Activated gamma-delta T cell (primary cell): ENCODE data around the gene EFCAB14.
"Not testable (repeated sequence)": the region's sequence is repeated elsewhere in the genome, so short reads cannot be mapped to it uniquely, and the experiment has no call there.

Experiments
- DNase-seq: peaks from one replicate; lab custom pipeline; 2025; lab: John Stamatoyannopoulos, UW

EFCAB14 gene

DNA sequence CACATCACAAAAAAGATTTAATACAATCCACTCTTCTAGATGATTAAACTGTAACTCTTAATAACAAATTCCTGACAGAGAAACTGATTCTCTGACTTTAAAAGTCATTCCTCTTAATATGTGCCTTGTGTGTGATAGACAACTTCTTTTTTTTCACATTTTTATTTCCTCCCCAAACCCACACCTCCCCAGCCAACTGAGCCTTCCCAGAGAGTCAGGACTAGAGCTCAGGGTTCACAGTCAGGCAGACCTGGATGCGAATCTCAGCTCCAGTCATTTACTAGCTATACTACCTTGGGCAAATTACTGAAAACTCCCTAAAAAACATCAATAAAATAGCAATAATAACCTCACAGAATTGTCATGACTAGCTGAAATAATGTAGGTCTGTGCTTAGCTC, 64.9 kb downstream of the EFCAB14 start:
- no peak for DNase-seq

DNA sequence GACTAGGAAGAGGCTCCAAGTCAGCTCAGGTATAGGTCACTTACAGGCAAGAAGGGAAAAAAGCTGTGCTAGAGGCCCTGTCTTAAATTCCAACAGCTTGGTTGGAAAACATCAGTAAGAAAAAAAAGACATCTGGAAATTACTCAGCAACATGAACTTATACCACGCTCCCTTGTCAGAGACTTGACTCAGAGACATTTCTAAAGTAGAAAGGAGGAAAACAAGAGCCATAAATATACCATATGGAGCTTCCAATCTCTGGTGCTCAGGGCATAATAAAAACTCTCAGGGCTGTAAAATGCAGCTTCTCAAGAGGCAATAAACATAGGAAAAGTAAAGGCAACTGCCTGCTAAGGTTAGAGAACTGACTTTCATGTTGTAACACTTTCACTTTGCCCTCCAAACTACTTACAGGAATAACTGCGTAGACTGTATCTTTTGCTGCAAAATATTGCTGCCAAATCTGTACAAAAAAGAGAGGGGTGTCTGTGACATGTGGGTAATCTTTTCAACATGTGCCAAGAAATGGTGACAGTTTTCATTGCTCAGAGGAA, 65.4 kb downstream of the EFCAB14 start:
- no peak for DNase-seq

DNA sequence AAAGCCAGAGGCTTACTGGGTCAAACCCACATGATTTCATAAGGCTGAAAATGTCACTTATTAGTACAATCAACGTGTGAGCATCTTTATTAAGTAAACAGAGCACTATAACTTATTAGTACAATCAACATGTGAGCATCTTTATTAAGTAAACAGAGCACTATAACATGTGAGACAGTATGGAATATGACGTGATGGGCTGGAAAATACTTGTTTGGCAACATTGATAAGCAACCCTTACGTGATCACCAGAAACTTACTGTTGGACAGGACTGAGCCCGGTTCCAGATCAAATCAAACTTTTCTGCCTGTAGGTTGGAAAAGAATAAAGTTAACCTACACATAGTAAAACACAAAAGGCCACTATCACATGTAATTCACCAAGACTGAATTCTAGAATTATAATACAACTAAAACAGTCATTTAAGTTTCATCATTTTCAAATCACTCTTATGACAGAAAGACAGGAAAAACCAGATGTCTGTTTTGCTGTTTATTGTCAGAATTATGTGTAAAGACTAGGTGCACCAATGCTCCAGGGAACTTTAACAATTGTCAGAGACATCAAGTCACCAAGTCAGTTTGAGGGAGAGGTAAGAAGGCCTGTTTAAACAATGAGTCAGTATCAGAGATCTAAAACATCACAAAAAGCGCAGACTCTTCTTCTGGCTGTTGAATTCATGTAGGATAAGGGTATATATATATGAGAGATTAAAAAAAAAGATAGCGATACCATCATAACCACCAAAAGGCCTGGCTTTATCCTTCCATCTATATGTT, 66.4 kb downstream of the EFCAB14 start:
- no peak for DNase-seq

DNA sequence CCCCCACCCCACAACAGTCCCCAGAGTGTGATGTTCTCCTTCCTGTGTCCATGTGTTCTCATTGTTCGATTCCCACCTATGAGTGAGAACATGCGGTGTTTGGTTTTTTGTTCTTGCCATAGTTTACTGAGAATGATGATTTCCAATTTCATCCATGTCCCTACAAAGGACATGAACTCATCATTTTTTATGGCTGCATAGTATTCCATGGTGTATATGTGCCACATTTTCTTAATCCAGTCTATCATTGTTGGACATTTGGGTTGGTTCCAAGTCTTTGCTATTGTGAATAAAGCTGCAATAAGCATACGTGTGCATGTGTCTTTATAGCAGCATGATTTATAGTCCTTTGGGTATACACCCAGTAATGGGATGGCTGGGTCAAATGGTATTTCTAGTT, 67.8 kb downstream of the EFCAB14 start:
- DNase-seq, result not testable (repeated sequence)

DNA sequence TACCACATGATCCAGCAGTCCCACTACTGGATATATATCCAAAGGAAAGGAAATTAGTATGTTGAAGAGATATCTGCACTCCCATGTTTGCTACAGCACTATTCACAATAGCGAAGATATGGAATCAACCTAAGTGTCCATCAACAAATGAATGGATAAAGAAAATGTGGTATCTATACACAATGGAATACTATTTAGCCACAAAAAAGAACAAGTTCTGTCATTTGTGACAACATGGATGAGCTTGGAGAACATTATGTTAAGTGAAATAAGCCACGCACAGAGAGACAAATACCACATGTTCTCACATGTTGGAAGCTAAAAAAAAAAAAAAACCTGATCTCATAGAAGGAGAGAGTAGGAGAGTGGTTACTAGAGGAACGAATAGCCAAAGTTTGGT, 68.4 kb downstream of the EFCAB14 start:
- no peak for DNase-seq

DNA sequence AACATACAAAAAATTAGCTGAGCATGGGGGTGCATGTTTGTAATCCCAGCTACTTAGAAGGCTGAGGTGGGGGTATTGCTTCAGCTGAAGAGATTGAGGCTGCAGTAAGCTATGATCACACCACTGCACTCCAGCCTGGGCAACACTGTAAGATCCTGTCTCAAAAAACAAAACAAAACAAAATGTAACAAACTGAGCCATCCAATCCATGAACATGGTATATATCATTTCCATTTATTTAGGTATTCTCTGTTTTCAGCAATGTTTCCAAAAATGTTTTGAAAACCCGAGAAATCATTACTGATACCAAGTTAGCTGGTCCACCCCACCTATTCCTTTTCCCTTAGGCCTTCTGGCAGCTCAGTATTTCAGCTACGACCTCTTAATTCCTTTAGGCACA, 69.2 kb downstream of the EFCAB14 start:
- DNase-seq, result no peak

DNA sequence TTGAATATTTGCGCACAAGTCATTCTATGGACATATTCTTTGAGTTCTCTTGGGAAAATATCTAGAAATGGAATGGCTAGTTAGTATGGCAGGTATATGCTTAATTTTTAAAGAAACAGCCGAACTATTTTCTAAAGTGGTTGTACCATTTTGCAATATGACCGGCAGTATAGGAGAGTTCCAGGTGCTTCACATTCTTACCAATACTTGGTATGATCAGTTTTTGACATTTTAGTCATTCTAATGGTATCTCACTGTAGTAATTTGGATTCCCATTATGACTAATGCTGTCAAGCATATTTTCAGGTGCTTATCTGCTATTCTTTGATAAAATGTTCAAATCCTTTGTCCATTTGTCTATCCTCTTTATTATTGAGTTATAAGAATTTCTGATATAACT, 71.3 kb downstream of the EFCAB14 start:
- DNase-seq, result no peak

DNA sequence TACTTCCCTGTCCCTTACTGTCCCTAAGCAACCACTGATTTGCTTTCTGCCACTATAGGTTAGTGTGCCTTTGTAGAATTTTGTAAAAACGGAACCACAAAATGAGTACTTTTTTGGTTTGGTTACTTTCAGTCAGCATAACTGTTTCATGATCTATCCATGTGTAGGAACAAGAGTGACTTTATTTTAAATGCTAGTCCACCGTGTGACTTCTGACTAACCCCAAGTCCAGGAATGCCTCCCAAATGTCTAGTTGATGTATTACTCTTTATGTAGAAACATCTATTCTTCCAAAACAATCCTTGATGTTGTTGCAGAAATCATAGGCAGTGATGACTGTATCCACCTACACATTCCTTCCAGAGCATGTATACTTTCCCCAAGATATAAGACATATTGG, 72.1 kb downstream of the EFCAB14 start:
- DNase-seq, result no peak

DNA sequence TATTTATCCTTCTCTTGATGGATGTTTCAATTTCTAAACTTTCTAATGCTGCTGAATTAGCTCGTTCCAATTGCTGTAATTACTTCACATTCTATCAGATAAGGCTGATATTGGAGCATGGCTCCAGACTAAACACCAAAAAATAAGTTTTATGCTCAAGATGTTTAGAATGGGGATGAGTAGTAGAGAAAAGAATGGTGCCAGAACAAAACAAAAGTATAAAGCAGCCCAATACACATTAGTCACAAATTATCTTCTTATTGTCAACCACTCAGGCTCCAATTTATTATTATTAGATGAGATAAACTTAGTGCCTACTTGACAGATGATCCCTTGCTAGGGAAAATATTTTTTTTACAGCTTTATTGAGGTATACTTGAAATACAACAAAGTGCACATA, 72.6 kb downstream of the EFCAB14 start:
- DNase-seq, result no peak

DNA sequence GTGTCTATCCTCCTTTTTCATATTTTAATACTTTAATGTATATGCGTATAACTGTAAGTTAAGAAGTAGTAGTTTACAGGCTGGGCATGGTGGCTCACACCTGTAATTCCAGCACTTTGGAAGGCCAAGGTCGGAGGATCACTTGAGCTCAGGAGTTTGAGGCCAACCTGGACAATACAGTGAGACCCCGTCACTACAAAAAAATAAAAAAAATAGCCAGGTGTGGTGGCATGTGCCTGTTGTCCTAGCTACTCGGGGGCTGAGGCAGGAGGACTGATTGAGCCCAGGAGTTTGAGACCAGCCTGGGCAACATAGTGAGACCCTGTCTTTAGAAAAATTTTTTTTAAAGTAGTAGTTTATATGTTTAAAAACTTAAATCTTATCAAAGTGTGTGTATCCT, 73.1 kb downstream of the EFCAB14 start:
- no peak for DNase-seq

DNA sequence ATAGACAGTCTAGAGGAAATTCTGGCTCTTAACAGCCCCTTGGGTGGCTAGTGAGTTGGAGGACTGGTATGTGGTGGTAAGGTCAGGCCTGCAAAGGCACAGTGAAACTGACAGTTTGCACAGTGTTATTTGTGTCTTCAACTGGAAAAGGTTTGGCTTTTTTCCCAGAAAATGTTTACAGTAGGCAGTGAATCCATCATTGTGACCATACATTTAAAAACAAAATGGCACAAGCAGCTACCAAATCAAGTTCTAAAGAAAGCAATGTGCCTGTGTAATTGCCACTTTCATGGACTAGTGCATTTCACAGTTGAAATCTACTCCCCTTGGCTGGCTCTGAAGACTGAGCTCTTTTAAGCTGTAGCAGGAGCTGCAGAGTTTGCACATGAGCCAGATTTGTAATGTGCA, 75.5 kb downstream of the EFCAB14 start:
- no peak for DNase-seq

DNA sequence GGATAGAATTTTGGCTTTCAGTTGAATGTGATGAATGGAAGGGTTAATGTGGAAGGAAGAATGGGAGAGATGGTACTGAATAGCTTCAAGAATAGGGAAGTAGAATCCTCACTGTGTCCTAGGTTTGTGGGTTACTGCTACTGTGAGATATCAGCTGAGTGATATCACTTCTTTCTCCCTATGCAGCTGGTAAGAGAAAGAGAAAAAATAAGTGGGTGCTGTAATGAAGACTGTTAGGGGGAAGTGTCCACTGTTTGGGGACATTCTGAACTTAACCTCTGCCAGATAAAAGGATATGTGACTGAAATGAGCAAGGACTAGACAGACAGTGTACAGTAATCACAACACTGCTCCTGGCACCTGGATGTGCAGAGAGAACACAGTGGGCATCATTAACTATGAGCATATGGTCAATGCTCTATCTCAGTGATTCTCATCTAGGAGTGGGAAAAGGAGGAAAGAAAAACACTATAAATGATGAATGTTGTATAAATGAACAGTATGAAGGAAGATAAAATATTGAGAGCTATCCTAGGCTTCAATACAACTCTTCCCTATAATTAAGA, 76.7 kb downstream of the EFCAB14 start:
- DNase-seq, result no peak

DNA sequence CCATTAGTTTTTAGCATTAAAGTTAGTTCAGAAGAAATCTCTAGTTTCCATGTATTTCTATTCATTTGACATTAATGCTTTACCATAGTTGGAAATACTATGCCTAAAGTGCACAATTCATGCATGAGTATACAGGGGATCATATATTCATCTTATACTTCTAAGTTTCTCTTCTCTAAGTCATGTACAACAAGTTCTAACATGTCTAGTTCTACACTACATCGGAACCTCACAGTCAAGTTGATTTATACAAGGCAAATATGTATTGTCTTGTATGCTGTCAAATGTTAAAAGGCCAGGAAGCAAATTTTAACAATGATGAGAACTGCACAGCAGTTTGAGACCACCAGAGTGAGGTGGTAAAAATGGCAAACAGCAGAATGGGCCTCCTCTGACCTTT, 79.4 kb downstream of the EFCAB14 start:
- no peak for DNase-seq

DNA sequence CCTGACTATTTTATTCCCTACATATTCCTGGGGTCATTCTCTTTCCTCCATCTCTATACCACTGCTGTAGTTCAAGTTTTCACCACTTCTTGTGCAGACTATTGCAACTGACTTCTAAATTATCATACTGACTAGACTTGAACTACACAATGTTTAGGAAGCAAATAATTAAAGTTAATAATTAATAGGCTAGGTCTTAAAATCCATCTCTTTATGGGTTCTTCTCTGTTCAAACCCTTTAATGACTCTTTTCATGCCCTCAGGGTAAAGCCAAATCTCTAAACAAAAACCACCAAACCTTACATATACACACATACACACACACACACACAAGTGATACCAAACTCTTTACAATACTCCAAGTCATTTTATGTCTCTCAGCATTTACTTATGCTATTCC, 80.0 kb downstream of the EFCAB14 start:
- DNase-seq, result no peak

DNA sequence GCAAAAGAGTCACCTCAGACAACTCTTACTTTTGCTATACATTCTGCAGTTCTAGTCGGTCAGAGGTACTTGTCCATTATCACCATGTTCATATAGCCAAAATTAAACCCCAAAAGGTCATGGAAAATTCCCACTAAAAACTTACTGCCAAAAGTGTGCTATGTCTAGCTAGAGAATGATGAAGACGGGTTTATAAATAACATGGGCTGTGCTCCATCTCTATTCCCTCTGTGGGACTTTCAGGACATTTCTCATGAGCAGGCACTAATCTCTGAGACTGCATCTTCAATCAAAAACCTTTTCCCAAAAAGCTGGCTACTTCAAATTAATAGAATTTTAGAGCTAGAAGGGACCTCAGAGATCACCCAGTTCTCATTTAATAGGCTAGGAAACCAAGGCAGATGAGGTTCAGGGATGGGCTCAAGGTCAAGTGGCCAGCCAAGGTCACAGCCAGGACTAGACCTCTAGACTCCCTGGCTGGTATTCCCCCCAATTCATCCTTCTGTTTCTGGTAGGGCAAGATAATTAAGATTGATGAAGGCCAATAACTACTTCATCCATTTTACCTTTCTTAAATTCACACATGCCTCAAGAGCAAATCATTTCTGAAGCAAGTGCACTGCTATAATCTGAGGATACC, 81.3 kb downstream of the EFCAB14 start:
- DNase-seq, result no peak

DNA sequence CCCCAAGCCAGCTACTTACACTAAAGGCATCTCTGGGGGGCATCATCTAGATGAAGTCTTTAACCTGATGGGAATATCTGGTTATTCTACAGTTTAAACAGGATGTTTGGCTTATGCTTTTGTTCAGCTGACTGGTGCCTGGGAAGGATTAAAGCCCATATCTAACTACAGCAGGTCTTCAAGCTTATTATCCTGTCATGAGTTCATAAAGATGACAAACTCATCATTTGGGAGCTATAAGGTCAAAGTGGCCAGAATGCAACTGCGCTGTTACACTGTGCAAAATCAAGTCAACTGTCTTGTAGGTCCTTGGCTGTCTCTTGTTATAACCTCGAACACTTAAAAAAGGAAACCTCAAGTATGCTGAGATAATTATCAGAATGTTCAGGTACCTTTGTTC, 83.7 kb downstream of the EFCAB14 start:
- no peak for DNase-seq

DNA sequence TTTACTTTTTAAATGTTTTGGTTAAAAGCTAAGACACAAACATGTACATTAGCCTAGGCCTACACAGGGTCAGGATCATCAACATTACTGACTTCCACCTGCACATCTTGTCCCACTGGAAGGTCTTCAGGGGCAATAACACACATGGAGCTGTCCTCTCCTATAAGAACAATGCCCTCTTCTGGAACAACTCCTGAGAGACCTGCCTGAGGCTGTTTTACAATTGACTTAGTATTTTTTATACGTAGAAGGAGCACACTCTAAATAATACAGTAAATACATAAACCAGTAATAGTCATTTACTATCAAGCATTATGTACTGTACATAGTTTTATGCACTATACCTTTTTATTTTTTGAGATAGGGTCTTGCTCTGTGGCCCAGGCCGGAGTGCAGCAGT, 88.2 kb downstream of the EFCAB14 start:
- DNase-seq, result no peak
